NCI-H2171 treated with DMSO at 0.1 percent for 48 hours (cell line): ENCODE results near the gene UROC1.

Experiments used
- DNase-seq: peaks from one replicate; lab custom pipeline; 2025; lab: John Stamatoyannopoulos, UW

The UROC1 gene

GRCh38 chr3:126530171-126531050 lies 12.8 kb upstream of the UROC1 start:
- DNase-seq, result no peak

- DNase-seq, result no peak
These were observed 12.1 kb upstream of the UROC1 start for GRCh38 chr3:126529585-126530170.

GRCh38 chr3:126528800-126529541 lies 11.4 kb upstream of the UROC1 start:
- DNase-seq, result no peak

DNA sequence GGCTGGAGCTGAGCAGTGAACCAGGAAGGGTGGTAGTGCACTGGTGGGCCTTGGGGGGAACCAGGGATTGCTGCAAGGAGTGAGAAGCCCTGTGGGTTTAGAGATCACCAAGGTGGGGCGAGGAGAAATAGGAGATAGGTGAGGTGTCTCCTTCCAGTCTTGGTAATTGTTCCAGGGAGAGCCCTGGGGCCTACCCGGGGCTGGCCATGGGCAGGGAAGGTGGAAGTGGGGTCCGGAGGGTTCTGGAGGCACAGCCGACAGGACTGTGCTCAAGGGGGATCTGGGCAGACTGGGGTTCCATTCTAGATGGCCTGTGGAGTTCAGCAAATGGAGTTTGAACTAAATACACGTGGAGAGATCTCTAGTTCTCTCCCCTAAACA lies 10.8 kb upstream of the UROC1 start:
- DNase-seq, result no peak

GRCh38 chr3:126527455-126528211 lies 10.1 kb upstream of the UROC1 start:
- DNase-seq, result no peak

GRCh38 chr3:126527006-126527405 lies 9.4 kb upstream of the UROC1 start:
- DNase-seq, result peak; percentile 40

DNA sequence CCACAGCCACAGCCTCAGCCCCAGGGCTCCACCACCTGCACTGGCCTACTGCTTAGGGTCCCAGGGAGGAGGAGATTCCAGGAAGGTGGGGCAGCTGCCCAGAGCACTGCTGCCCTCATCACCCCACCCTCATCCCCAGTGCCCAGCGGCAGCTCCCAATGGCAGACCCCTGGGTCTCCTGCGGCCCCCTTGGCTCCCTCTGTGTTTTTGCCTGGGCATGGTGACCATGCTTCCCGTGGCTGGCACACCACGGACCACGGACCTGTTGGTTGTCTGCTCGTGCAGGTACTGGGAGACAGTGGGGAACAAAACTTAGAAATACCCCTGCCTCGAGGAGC lies 9.1 kb upstream of the UROC1 start:
- no peak for DNase-seq

- DNase-seq, result no peak
These were observed 8.5 kb upstream of the UROC1 start for GRCh38 chr3:126525853-126526667.

- DNase-seq, result no peak
These were observed 7.7 kb upstream of the UROC1 start for GRCh38 chr3:126525091-126525852.

DNA sequence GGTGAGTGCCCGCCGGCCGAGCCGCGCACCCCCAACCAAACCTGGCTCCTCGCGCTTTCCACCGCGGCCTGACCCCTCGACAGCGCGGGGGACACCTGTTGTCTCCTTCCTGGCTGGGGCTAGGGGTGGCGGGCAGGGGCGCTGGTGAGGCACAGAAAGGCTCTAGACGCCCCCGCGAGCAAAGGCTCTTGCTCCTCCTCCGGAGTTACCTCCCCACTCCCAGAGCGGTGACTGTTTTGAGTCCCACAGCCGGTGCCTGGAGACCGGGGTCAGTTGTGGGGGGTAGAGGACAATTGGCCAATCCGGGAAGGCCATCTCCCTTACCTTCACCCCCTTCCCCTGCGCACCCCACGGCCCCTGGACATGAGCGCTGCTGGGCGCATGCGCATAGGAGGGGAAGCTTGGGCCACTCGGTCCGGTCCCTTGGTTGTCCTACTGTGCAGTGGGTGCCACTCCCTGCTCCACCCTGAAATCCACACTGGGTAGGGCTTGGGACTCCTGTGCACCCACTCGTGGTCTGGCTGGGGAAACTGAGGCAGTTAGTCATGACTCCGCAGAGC lies 6.9 kb upstream of the UROC1 start:
- DNase-seq, result no peak

- DNase-seq, result peak; percentile 42
These were observed 6.3 kb upstream of the UROC1 start, which contains the start of gene CHST13 for GRCh38 chr3:126523745-126524428. Gene CHST13 (plus strand): TSS chr3:126524155. CDS start chr3:126524333, 178 bp downstream.

DNA sequence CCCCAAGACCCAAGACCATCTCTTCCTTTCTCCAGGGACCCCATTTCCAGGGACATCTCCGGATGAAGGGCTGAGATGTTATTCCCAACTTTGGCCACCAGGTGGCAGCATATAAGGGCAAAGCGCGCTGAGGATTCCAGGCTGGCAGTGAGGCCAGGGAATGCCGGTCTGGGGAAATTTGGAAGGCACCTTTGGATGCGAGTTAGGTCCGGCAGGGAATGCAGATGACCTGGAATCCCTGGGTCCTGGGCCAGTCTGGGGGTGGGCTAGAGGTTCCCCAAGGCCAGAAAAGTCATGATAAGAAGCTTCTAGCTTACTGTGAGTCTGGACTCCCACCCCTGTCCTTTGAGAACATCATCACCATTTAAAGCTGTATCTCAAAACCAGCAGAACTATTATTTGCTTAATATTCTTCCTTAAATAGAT lies 4.8 kb upstream of the UROC1 start:
- peak; percentile 56 for DNase-seq

DNA sequence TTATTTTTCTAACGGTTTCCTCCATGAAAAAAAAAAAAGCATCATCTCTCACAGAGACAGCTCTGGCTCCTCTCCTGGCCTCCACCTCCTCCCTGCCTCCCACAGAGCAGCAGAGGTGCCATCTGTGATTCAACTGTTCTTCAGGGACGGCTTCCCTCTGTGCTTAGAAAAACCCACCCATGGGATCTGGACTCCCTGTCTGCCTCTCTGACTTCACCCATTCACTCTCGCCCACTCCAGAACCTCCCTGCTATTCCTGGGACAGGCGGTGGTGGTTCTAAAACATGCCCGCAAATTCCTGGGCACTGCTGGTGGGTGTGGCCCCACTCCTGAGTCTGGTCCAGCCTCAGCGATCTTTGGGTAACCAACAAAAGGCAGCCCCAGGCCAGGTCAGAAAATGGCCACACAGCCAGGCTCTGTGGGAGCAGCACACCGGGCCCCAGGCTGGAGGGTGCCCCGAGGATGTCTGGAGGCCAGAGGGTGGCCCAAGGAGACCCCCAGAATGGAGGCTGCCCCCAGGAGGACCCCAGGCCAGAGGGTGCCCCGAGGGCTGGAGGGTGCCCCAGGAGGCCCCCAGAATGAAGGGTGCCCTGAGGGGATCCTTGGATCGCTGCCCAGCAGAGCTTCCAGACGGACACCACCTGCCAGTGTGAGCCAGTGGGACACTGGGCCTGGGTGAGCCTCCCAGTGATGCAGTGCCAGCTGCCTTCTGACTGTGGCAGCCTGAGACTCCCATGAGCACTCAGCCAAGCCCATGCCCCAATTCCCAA lies 3.7 kb upstream of the UROC1 start:
- peak; percentile 67 for DNase-seq

DNA sequence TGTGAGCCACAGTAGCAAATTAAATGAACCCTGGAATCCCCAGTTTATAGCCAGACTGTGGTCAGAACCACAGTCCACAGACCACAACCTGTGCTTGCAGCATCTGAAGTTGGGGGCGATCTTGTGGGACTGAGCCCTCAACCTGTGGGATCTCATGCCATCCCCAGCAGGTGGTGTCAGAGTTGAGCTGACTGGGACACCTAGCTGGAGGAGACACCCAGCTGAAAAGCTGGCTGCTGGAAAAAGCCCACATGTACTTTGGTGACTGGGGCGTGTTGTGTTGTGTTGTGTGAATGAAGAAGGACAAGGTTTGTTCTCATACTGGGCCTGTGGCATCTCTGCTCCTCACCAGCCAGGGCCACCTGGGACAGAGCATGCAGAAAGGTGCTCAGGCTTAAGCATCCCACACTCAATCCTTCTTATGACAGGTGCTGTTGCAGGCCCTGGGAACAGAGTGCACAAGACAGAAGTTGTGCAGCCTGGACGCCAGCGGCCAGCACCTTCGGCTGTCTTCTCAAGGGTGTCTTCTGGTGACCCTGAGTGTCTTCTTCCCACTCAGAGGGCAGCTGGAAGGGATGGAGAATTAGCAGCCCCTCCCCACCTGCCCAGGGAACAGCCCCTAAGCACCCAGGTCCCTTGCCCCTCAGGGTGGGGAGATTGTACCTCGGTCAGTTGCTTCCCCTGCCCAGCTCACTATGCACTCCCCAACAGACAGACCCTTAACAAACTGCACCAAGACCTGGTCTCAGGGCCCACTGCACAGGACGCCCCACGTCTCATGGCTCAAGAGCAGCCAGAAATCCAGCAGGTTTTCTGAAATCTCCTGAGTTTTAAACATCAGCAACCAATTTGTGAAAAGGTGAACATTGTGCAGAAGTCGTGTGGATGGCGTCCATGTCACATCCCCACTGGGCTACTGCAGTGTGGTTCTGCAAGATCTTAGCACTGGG lies 2.2 kb upstream of the UROC1 start:
- no peak for DNase-seq

- no peak for DNase-seq
These were observed 1.2 kb upstream of the UROC1 start for GRCh38 chr3:126518779-126519177.

GRCh38 chr3:126517986-126518778 lies 609 bp upstream of the UROC1 start:
- DNase-seq, result peak; percentile 9

- DNase-seq, result no peak
These were observed 660 bp downstream of the UROC1 start for GRCh38 chr3:126516936-126517290.
